A673 (cell line): ENCODE measurements around the gene PGK2.

Experiments used
- EZH2 ChIP-seq: fragments of 200-600 bp; sonication (generic); IDR thresholded peaks from 2 replicates; pipeline ENCODE4 v1.6.1; 2017; ENCODE audit warnings: borderline replicate concordance, low read depth, mild to moderate bottlenecking, mixed read lengths, antibody characterized with exemption, low read length; ENCODE audit not compliant: poor library complexity, severe bottlenecking
- TF ChIP-seq, protein P1 (sequence below): fragments of 300-800, 200-600 bp; sonication (generic); conservative IDR thresholded peaks from 2 replicates; pipeline ENCODE4 v1.5.1; 2017; ENCODE audit warnings: low read depth, mild to moderate bottlenecking, antibody characterized with exemption, low read length, moderate library complexity, mixed read lengths

DNA sequence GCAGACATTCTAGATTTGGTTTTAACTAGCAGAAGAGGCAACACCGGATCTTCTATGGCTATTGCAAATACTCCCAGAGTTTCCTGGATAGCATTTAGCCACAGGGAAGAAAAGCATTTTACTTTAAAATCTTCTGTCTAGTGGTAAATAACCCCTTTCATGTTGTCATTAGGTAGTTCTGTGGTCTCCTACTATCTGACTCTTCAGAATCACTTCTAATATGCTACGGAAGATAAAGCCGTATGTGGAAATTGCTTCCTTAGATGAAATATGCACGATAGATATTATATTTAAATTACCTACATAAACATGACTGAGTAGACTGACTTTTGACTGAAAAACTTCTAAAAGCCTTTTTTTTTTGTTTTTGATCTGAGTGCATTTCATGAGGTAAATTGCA, 43.7 kb downstream of the PGK2 start:
- TF ChIP-seq, protein P1, sequence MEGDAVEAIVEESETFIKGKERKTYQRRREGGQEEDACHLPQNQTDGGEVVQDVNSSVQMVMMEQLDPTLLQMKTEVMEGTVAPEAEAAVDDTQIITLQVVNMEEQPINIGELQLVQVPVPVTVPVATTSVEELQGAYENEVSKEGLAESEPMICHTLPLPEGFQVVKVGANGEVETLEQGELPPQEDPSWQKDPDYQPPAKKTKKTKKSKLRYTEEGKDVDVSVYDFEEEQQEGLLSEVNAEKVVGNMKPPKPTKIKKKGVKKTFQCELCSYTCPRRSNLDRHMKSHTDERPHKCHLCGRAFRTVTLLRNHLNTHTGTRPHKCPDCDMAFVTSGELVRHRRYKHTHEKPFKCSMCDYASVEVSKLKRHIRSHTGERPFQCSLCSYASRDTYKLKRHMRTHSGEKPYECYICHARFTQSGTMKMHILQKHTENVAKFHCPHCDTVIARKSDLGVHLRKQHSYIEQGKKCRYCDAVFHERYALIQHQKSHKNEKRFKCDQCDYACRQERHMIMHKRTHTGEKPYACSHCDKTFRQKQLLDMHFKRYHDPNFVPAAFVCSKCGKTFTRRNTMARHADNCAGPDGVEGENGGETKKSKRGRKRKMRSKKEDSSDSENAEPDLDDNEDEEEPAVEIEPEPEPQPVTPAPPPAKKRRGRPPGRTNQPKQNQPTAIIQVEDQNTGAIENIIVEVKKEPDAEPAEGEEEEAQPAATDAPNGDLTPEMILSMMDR = no peak
- TF ChIP-seq EZH2 = no peak
